ENCODE results near the gene RAET1L.

GRCh38 chr6:150026976-150027805 is 1.9 kb upstream of the RAET1L start:
- TF ChIP-seq CTCF (IDR thresholded peaks at IDR 0.05) (no peak), EP300 (IDR thresholded peaks at IDR 0.05; ENCODE audit: low read depth) (no peak), POLR2AphosphoS5 (IDR thresholded peaks at IDR 0.05) (no peak)
